SU-DHL-6 (cell line): ENCODE measurements around the gene CELSR1.

ENCODE experiments used
- H2AFZ ChIP-seq: fragments of 200-600 bp; sonication (generic); 2 replicates; pipeline ENCODE4 v1.6.1; 2014; ENCODE audit warnings: low read depth, mild to moderate bottlenecking, moderate library complexity, mixed read lengths, antibody characterized with exemption, low read length; ENCODE audit not compliant: severe bottlenecking
- H3F3A ChIP-seq: fragments of 200-600 bp; shearing (Covaris generic); 2 replicates; pipeline ENCODE4 v1.6.0; 2016; ENCODE audit warnings: antibody characterized with exemption, mild to moderate bottlenecking; ENCODE audit not compliant: insufficient read depth
- H3K27ac ChIP-seq: fragments of 200-600 bp; sonication (generic); 2 replicates; pipeline ENCODE4 v1.5.1; 2016; ENCODE audit warnings: low read depth, mild to moderate bottlenecking, low read length, moderate library complexity, mixed read lengths
- H3K27me3 ChIP-seq: fragments of 200-600 bp; sonication (generic), shearing (Covaris generic); 2 replicates; pipeline ENCODE4 v1.6.0; 2014; ENCODE audit warnings: mild to moderate bottlenecking, low read length
- H3K36me3 ChIP-seq: fragments of 200-600 bp; sonication (generic); 2 replicates; pipeline ENCODE4 v1.6.1; 2014; ENCODE audit warnings: mild to moderate bottlenecking, low read length, mixed read lengths
- H3K4me2 ChIP-seq: fragments of 300-600, 200-600 bp; shearing (Covaris generic), sonication (generic); 2 replicates; pipeline ENCODE4 v1.6.0; 2014; ENCODE audit warnings: low read length, low read depth, mild to moderate bottlenecking; ENCODE audit not compliant: poor library complexity, severe bottlenecking
- H3K4me3 ChIP-seq: fragments of 200-600 bp; sonication (generic); 2 replicates; pipeline ENCODE4 v1.5.1; 2014; ENCODE audit warnings: antibody characterized with exemption, low read length, mild to moderate bottlenecking, mixed read lengths; ENCODE audit not compliant: insufficient read depth, poor library complexity, severe bottlenecking
- H3K79me2 ChIP-seq: fragments of 200-600 bp; sonication (generic); 2 replicates; pipeline ENCODE4 v1.6.1; 2014; ENCODE audit warnings: mild to moderate bottlenecking, low read length, moderate library complexity; ENCODE audit not compliant: insufficient read depth
- H3K9ac ChIP-seq: fragments of 200-600 bp; sonication (generic); 2 replicates; pipeline ENCODE4 v1.7.0; 2014; ENCODE audit warnings: mild to moderate bottlenecking, low read length
- H3K9me2 ChIP-seq: fragments of 200-600 bp; sonication (generic); replicated peaks from 2 replicates; pipeline ENCODE4 v1.6.1; 2014; ENCODE audit warnings: low read length; ENCODE audit not compliant: insufficient read depth
- H3K9me3 ChIP-seq: fragments of 200-600 bp; sonication (generic); 2 replicates; pipeline ENCODE4 v1.6.1; 2014; ENCODE audit warnings: low read length, mixed read lengths; ENCODE audit not compliant: insufficient read depth
- H4K20me1 ChIP-seq: fragments of 200-600 bp; sonication (generic); 2 replicates; pipeline ENCODE4 v1.6.1; 2014; ENCODE audit warnings: low read depth, mild to moderate bottlenecking, antibody characterized with exemption, low read length, moderate library complexity, mixed read lengths
- CTCF ChIP-seq: fragments of 200-600 bp; sonication (generic); IDR thresholded peaks from one replicate; pipeline ENCODE4 v1.5.1; 2017; ENCODE audit warnings: antibody characterized with exemption, mild to moderate bottlenecking, low read length, moderate library complexity; ENCODE audit not compliant: insufficient read depth, poor library complexity, severe bottlenecking
- EZH2phosphoT487 ChIP-seq: fragments of 200-600 bp; sonication (generic), shearing (Covaris generic); conservative IDR thresholded peaks from 2 replicates; pipeline ENCODE4 v1.6.1; 2018; ENCODE audit warnings: mild to moderate bottlenecking, antibody characterized with exemption, low read length, moderate library complexity, mixed read lengths

Gene CELSR1

DNA sequence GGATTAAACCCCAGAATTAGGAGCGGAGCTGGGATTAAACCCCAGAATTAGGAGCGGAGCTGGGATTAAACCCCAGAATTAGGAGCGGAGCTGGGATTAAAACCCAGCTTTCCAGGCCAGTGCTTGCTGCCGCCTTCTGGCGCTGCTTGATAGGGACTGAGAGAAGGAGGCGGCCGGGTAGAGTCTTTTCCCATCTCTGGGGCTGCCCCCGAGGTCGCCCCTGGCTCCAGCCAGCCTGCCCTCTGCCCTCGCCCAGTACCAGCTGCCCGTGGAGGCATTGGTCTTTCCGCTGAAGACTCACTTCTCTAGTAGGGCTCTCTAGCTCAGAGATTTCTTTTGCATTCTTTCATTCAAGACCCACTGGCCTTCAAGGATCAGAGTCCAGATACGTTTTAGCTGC lies 196.7 kb downstream of the CELSR1 start:
- TF ChIP-seq EZH2phosphoT487 (no peak), CTCF (no peak)
- H4K20me1 ChIP-seq = no peaks in the 10 kb centered on the region

GRCh38 chr22:46339956-46340355 lies 197.5 kb downstream of the CELSR1 start:
- H3K4me2 ChIP-seq = no peak overlapping the region
- H4K20me1 ChIP-seq = no peaks in the 10 kb centered on the region
- no peaks in the 10 kb centered on the region for H3K9me2 ChIP-seq
- TF ChIP-seq EZH2phosphoT487 (no peak), CTCF (no peak)
- H3K27ac ChIP-seq = no peak overlapping the region
- H3K27me3 ChIP-seq = no peaks in the 10 kb centered on the region
- peaks cover 24% of the 10 kb centered on the region for H3K79me2 ChIP-seq
- no peak overlapping the region for H3K9ac ChIP-seq
- H3K36me3 ChIP-seq = no peaks in the 10 kb centered on the region
- H2AFZ ChIP-seq = no peak overlapping the region
- H3K9me3 ChIP-seq = no peaks in the 10 kb centered on the region
- no peaks in the 10 kb centered on the region for H3F3A ChIP-seq
- H3K4me3 ChIP-seq = no peak overlapping the region

More for the DNA sequence above, 196.7 kb downstream of the CELSR1 start:
- Histone ChIP-seq H3F3A (no peaks in the 10 kb centered on the region), H3K79me2 (peaks cover 24% of the 10 kb centered on the region), H3K4me3 (no peak overlapping the region), H2AFZ (no peak overlapping the region), H3K9me3 (no peaks in the 10 kb centered on the region), H3K9ac (no peak overlapping the region), H3K36me3 (no peaks in the 10 kb centered on the region), H3K9me2 (no peaks in the 10 kb centered on the region), H3K27me3 (no peaks in the 10 kb centered on the region), H3K27ac (no peak overlapping the region), H3K4me2 (no peak overlapping the region)

- Histone ChIP-seq H3K9ac (no peak overlapping the region), H3K79me2 (peaks cover 24% of the 10 kb centered on the region)
- no peak for TF ChIP-seq EZH2phosphoT487
- TF ChIP-seq CTCF = no peak
Observed at GRCh38 chr22:46338636-46339035, 198.8 kb downstream of the CELSR1 start.

DNA sequence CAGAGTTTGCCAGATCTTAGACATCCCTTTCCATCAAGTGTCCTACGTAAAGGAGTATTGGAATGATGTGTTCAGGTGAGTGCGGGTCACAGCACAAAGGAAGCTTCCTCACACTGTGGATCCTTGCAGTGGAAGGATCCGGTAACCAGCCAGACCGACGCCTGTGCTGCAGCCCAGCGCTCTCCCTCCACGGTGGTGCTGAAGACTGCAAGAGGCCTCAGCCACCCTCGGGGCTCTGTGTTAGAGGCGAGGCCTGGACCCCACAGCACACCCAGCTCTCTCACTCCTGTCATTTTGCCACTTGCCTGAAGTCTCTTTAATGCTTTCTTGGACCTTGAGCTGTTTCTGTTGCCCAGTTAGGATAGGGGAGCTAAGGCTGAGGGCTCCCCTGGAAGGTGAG lies 199.6 kb downstream of the CELSR1 start:
- Histone ChIP-seq H3K27me3 (no peaks in the 10 kb centered on the region), H3K4me3 (no peak overlapping the region), H3K27ac (no peak overlapping the region), H3K4me2 (no peak overlapping the region), H4K20me1 (no peaks in the 10 kb centered on the region), H3K9me2 (no peaks in the 10 kb centered on the region), H3K36me3 (no peaks in the 10 kb centered on the region), H2AFZ (no peak overlapping the region), H3K9ac (no peak overlapping the region), H3K79me2 (peaks cover 24% of the 10 kb centered on the region), H3K9me3 (no peaks in the 10 kb centered on the region), H3F3A (peaks cover 15% of the 10 kb centered on the region)
- TF ChIP-seq CTCF (no peak), EZH2phosphoT487 (no peak)

More at GRCh38 chr22:46338636-46339035, 198.8 kb downstream of the CELSR1 start:
- no peaks in the 10 kb centered on the region for H3K36me3 ChIP-seq
- no peak overlapping the region for H3K4me2 ChIP-seq
- no peaks in the 10 kb centered on the region for H3K9me2 ChIP-seq
- no peaks in the 10 kb centered on the region for H4K20me1 ChIP-seq
- no peaks in the 10 kb centered on the region for H3K27me3 ChIP-seq
- H3K4me3 ChIP-seq = no peak overlapping the region
- H3F3A ChIP-seq = peaks cover 10% of the 10 kb centered on the region
- H3K9me3 ChIP-seq = no peaks in the 10 kb centered on the region
- no peak overlapping the region for H2AFZ ChIP-seq
- H3K27ac ChIP-seq = no peak overlapping the region
